ENCODE results near the gene RHOF.

GRCh38 chr12:121806009-121806545 is 12.6 kb upstream of the RHOF start:
- TF ChIP-seq EZH2 (IDR thresholded peaks at IDR 0.05; ENCODE audit: insufficient read depth, poor library complexity, severe bottlenecking): no peak
- no peak for TF ChIP-seq EZH2phosphoT487 (IDR thresholded peaks at IDR 0.05; ENCODE audit: insufficient read depth, low read depth)
